IMR-90 (cell line): ENCODE results near the gene SSBP2. TPM values are rescaled to one million over a fixed set of nuclear protein-coding genes. Genes with fewer than 3 reads are reported as not detected.

Experiments
- ATAC-seq: fragments of 200-7000 bp; cut with Tn5 transposase; 2 replicates; pipeline ENCODE4 v1.9.1; 2020; ENCODE audit warnings: low read depth, mild to moderate bottlenecking, moderate library complexity
- BruUV-seq: library from RNA; stranded (reverse); fragments of 400-500 nt; replicated peaks from 2 replicates; lab custom pipeline; 2021; lab: Mats Ljungman, UMichigan
- CTCF ChIA-PET: fragments of 300-600 bp; formaldehyde crosslinking; extraction: SDS; loops from one replicate; lab custom pipeline; 2021; ENCODE audit warnings: antibody characterized with exemption; lab: Yijun Ruan, JAX
- POLR2A ChIA-PET: fragments of 300-600 bp; sonication (Branson Sonifier 250); formaldehyde crosslinking; loops from one replicate; lab custom pipeline; 2022; ENCODE audit warnings: antibody characterized with exemption; ENCODE audit not compliant: unreplicated experiment; lab: Charles Lee
- DNase-seq: peaks from one replicate; pipeline ENCODE4 v3.0.0; 2013
- H2AFZ ChIP-seq: replicated peaks from 2 replicates; pipeline ENCODE3; 2013; ENCODE audit warnings: low read length, mild to moderate bottlenecking; ENCODE audit not compliant: poor library complexity
- H2AK5ac ChIP-seq: 2 replicates; pipeline ENCODE4 v1.6.1; 2013; ENCODE audit warnings: low read depth, low read length, inconsistent platforms
- H2AK9ac ChIP-seq: replicated peaks from 2 replicates; pipeline ENCODE3; 2013; ENCODE audit warnings: mild to moderate bottlenecking, low read depth, low read length, moderate library complexity; ENCODE audit not compliant: poor library complexity
- H2BK120ac ChIP-seq: 2 replicates; pipeline ENCODE4 v1.6.1; 2013; ENCODE audit warnings: low read depth, low read length, inconsistent platforms
- H2BK15ac ChIP-seq: 3 replicates; pipeline ENCODE4 v1.6.1; 2013; ENCODE audit warnings: low read depth, low read length, inconsistent platforms
- H2BK20ac ChIP-seq: 2 replicates; pipeline ENCODE4 v1.6.1; 2013; ENCODE audit warnings: low read depth, mild to moderate bottlenecking, inconsistent platforms, low read length, moderate library complexity
- H2BK5ac ChIP-seq: 2 replicates; pipeline ENCODE4 v1.6.1; 2013; ENCODE audit warnings: mild to moderate bottlenecking, low read depth, low read length, inconsistent platforms; ENCODE audit not compliant: poor library complexity, severe bottlenecking
- H3K14ac ChIP-seq: replicated peaks from 2 replicates; pipeline ENCODE4 v1.6.1; 2013; ENCODE audit warnings: low read depth, low read length, inconsistent platforms
- H3K18ac ChIP-seq: 2 replicates; pipeline ENCODE4 v1.6.1; 2013; ENCODE audit warnings: low read depth, low read length, control low read depth
- H3K23ac ChIP-seq: 2 replicates; pipeline ENCODE4 v1.6.1; 2013; ENCODE audit warnings: low read depth, low read length, inconsistent platforms
- H3K27ac ChIP-seq: 2 replicates; pipeline ENCODE4 v1.5.1; 2013; ENCODE audit warnings: mild to moderate bottlenecking, control low read depth, low read length; ENCODE audit not compliant: insufficient read depth
- H3K27me3 ChIP-seq: 2 replicates; pipeline ENCODE4 v1.6.1; 2013; ENCODE audit warnings: low read length; ENCODE audit not compliant: control insufficient read depth, insufficient read depth
- H3K36me3 ChIP-seq: 2 replicates; pipeline ENCODE4 v1.6.1; 2013; ENCODE audit warnings: low read length, mixed read lengths; ENCODE audit not compliant: control insufficient read depth, insufficient read depth
- H3K4ac ChIP-seq: 2 replicates; pipeline ENCODE4 v1.6.1; 2013; ENCODE audit warnings: low read depth, low read length, inconsistent platforms
- H3K4me1 ChIP-seq: 2 replicates; pipeline ENCODE4 v1.6.1; 2013; ENCODE audit warnings: low read length, mixed read lengths; ENCODE audit not compliant: control insufficient read depth, insufficient read depth
- H3K4me2 ChIP-seq: 2 replicates; pipeline ENCODE4 v1.6.1; 2013; ENCODE audit warnings: low read depth, mild to moderate bottlenecking, control low read depth, low read length, moderate library complexity
- H3K4me3 ChIP-seq: 2 replicates; pipeline ENCODE4 v1.5.1; 2013; ENCODE audit warnings: low read depth, mild to moderate bottlenecking, control low read depth, low read length, moderate library complexity; ENCODE audit not compliant: insufficient read depth
- H3K56ac ChIP-seq: 2 replicates; pipeline ENCODE4 v1.6.1; 2013; ENCODE audit warnings: low read length, inconsistent platforms; ENCODE audit not compliant: insufficient read depth; ENCODE audit errors: extremely low read depth
- H3K79me1 ChIP-seq, 2 experiments: 2 replicates each; pipeline ENCODE4 v1.6.1; 2013; ENCODE audit warnings: low read length in 2 of 2, inconsistent platforms in 1 of 2, low read depth in 1 of 2
- H3K9ac ChIP-seq: 2 replicates; pipeline ENCODE4 v1.6.1; 2013; ENCODE audit warnings: low read depth, low read length, control low read depth
- H3K9me1 ChIP-seq: 2 replicates; pipeline ENCODE4 v1.6.1; 2013; ENCODE audit warnings: low read length, inconsistent platforms; ENCODE audit not compliant: insufficient read depth
- H3K9me3 ChIP-seq: 2 replicates; pipeline ENCODE4 v1.6.1; 2013; ENCODE audit warnings: low read length; ENCODE audit not compliant: control insufficient read depth, insufficient read depth
- H4K20me1 ChIP-seq: 2 replicates; pipeline ENCODE4 v1.6.1; 2013; ENCODE audit warnings: low read length, inconsistent platforms; ENCODE audit not compliant: insufficient read depth
- H4K5ac ChIP-seq: 2 replicates; pipeline ENCODE4 v1.6.1; 2013; ENCODE audit warnings: mild to moderate bottlenecking, low read depth, low read length, control low read depth
- H4K8ac ChIP-seq, 2 experiments: 2 replicates each; pipeline ENCODE4 v1.6.1; 2013; ENCODE audit warnings: low read depth in 2 of 2, low read length in 2 of 2, control low read depth in 1 of 2, inconsistent platforms in 1 of 2
- H4K91ac ChIP-seq: 2 replicates; pipeline ENCODE4 v1.6.1; 2013; ENCODE audit warnings: low read depth, low read length, inconsistent platforms; ENCODE audit not compliant: insufficient read depth
- RCOR1 ChIP-seq: IDR thresholded peaks from 2 replicates; pipeline ENCODE4 v1.6.1; 2012; ENCODE audit warnings: mild to moderate bottlenecking, low read length, improper control_type of control experiment; ENCODE audit not compliant: insufficient replicate concordance
- USF2 ChIP-seq: fragments of 150-350 bp; IDR thresholded peaks from 2 replicates; pipeline ENCODE4 v1.6.1; 2017; ENCODE audit warnings: mild to moderate bottlenecking, antibody characterized with exemption, low read length, low read depth
- WGBS, 2 experiments: methylation state at CpG; one replicate each; pipeline versions ENCODE4 v1.1.5 to v1.1.7; 2013; ENCODE audit warnings: missing lambda C conversion rate in 2 of 2; ENCODE audit not compliant: insufficient read length in 1 of 2; ENCODE audit errors: extremely low coverage in 2 of 2; 5-methylcytosine and 5-hydroxymethylcytosine counted together
- dilution Hi-C: fragments of 300-500 bp; cut with HindIII; formaldehyde crosslinking; loops from one replicate; pipeline ENCODE4 v1.14.3; 2018; ENCODE audit warnings: low sequenced_read_pairs; ENCODE audit not compliant: unreplicated experiment
- in situ Hi-C: fragments of 300-500 bp; cut with MboI; formaldehyde crosslinking; loops from 3 replicates; pipeline ENCODE4 v1.14.3; 2019; ENCODE audit warnings: low sequenced_read_pairs, inconsistent platforms, mixed read lengths
- intact Hi-C: fragments of 100-400 bp; cut with micrococcal nuclease; formaldehyde crosslinking; loops from 2 replicates; pipeline ENCODE4 v1.10.0; 2022
- polyA plus RNA-seq, 3 experiments: library from polyadenylated mRNA; depleted of rRNA; stranded (reverse); fragments of >200 nt; gene quantifications; 2 replicates each; pipeline ENCODE4 v1.2.3, GENCODE V29; 2012; ENCODE audit warnings: low replicate concordance in 1 of 3
- total RNA-seq: library from RNA; depleted of rRNA; stranded (reverse); fragments of >200 nt; gene quantifications from 2 replicates; pipeline ENCODE4 v1.2.3, GENCODE V29; 2012

The SSBP2 gene
- total and polyA plus RNA-seq, 2 of the 4 experiments (the other 2 are of a cell fraction), result 38.4 to 42.7 TPM

DNA sequence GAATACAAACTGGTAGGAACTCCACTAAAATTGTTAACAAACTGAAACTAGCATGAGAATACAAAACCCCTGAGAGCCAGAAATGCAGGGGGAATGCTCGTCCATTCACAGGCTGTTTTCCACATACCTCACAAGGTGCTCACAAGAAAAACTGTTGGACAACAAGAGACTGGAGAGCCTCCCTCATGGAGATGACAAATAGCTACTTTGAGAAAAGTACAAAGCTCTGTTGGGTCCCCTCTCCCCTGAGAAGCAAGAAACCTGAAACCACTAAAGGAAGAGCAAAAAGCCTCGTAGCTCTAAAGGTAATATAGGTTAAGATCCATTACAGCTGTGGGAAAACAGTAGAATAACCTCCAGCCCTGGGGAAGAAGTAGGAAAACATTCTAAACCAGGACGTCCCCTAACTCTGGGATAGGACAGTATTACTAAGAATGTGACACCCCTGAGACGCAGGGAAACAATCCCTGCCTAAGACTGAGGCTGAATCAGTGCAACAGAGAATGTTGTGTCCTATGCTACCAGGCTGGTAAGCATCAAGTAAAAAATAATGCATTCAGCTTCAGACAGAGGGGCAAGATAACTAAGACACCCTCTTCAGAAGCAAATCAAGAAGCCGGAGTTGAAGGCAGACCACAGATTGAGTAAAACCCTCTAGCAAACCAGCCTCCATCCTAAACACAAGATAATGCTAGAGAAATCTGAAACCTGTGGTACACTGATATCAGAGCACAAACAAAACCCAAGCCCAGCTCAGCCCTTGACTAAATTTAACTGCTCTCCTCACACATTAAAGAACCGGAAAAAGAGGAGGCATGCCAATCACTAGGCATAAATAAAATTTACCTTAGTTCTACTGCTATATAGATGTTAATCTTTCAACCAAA is 160.2 kb downstream of the SSBP2 start:
- Histone ChIP-seq H4K91ac (no peak overlapping the region), H2AFZ (no peak overlapping the region), H4K20me1 (no peaks in the 10 kb centered on the region), H4K8ac (no peak overlapping the region), H3K9me1 (no peaks in the 10 kb centered on the region), H3K36me3 (no peaks in the 10 kb centered on the region), H3K4me2 (no peak overlapping the region), H3K4ac (no peak overlapping the region), H4K5ac (no peak overlapping the region; the same call in 1 of the 2 replicates), H3K27ac (no peak overlapping the region), H3K9ac (no peak overlapping the region), H3K4me3 (no peak overlapping the region), H2BK15ac (no peak overlapping the region), H3K56ac (no peak overlapping the region), H3K79me1 (peaks cover 0 to 4% of the 10 kb centered on the region in 2 experiments; a peak in 1 of 4 replicates), H2BK120ac (no peak overlapping the region), H2AK5ac (no peak overlapping the region), H3K27me3 (no peaks in the 10 kb centered on the region), H3K4me1 (peaks cover 3% of the 10 kb centered on the region; the same call in 1 of the 2 replicates), H3K18ac (no peak overlapping the region), H3K9me3 (no peaks in the 10 kb centered on the region), H2AK9ac (no peak overlapping the region), H3K14ac (no peak overlapping the region), H2BK20ac (no peak overlapping the region), H2BK5ac (no peak overlapping the region), H3K23ac (no peak overlapping the region)
- peak; percentile 29; the same call in 1 of the 2 replicates for ATAC-seq
- peak; percentile 10 for DNase-seq
- intact Hi-C loops (no loop called here), dilution Hi-C loops (no loop called here), in situ Hi-C loops (no loop called here)
- no TSS peak for BruUV-seq
- ChIA-PET POLR2A (no interaction called here), CTCF (no interaction called here)
- WGBS, 2 experiments, result 90% methylated on average over 2 of the region's 6 CpGs; no CpG with 5 or more reads in 1 of the 2 experiments
- TF ChIP-seq USF2, result no peak
- TF ChIP-seq RCOR1, result no peak
